PC-9 (cell line): ENCODE results near the gene WNT16. TPM values are rescaled to one million over a fixed set of nuclear protein-coding genes. Genes with fewer than 3 reads are reported as not detected.

Experiments
- BruUV-seq: library from RNA; stranded (reverse); fragments of 400-500 nt; replicated peaks from 2 replicates; lab custom pipeline; 2021; lab: Mats Ljungman, UMichigan
- CTCF ChIA-PET: fragments of 300-600 bp; sonication (Branson Sonifier 250); formaldehyde crosslinking; loops from one replicate; lab custom pipeline; 2022; ENCODE audit warnings: antibody characterized with exemption; lab: Charles Lee
- POLR2A ChIA-PET: fragments of 300-600 bp; sonication (Branson Sonifier 250); formaldehyde crosslinking; loops from one replicate; lab custom pipeline; 2022; ENCODE audit warnings: antibody characterized with exemption; ENCODE audit not compliant: unreplicated experiment; lab: Charles Lee
- DNase-seq, 2 experiments: peaks; one replicate each; pipeline versions ENCODE4 v3.0.0 to v3.0.0-alpha.2; 2015 to 2022; ENCODE audit warnings: mixed read lengths in 1 of 2
- H2AFZ ChIP-seq: fragments of 200-600 bp; sonication (generic); 2 replicates; pipeline ENCODE4 v1.8.1; 2017; ENCODE audit warnings: antibody characterized with exemption
- H3F3A ChIP-seq: fragments of 200-600 bp; sonication (generic); 2 replicates; pipeline ENCODE4 v1.8.1; 2017; ENCODE audit warnings: antibody characterized with exemption, mild to moderate bottlenecking, low read depth; ENCODE audit not compliant: insufficient read depth
- H3K27ac ChIP-seq: fragments of 200-600 bp; sonication (generic); 2 replicates; pipeline ENCODE4 v1.6.1; 2016; ENCODE audit warnings: mixed run types
- H3K27me3 ChIP-seq: fragments of 200-600 bp; sonication (generic); 2 replicates; pipeline ENCODE4 v1.6.1; 2016; ENCODE audit warnings: low read depth, mixed run types; ENCODE audit not compliant: insufficient read depth
- H3K36me3 ChIP-seq: fragments of 200-600 bp; sonication (generic); 2 replicates; pipeline ENCODE4 v1.6.1; 2016; ENCODE audit warnings: low read depth, mixed run types
- H3K4me1 ChIP-seq: fragments of 200-600 bp; sonication (generic); replicated peaks from 2 replicates; pipeline ENCODE4 v1.6.1; 2016; ENCODE audit warnings: mixed run types; ENCODE audit not compliant: insufficient read depth
- H3K4me2 ChIP-seq: fragments of 200-600 bp; sonication (generic); 2 replicates; pipeline ENCODE4 v1.6.1; 2017; ENCODE audit warnings: mixed run types
- H3K4me3 ChIP-seq: fragments of 200-600 bp; sonication (generic); 2 replicates; pipeline ENCODE4 v1.6.1; 2016; ENCODE audit warnings: mixed run types
- H3K79me2 ChIP-seq: fragments of 200-600 bp; sonication (generic); 2 replicates; pipeline ENCODE4 v1.6.1; 2017; ENCODE audit warnings: low read depth, mixed run types
- H3K9me2 ChIP-seq: fragments of 200-600 bp; sonication (generic); 2 replicates; pipeline ENCODE4 v1.8.1; 2017; ENCODE audit warnings: mild to moderate bottlenecking; ENCODE audit not compliant: insufficient read depth
- H3K9me3 ChIP-seq: fragments of 200-600 bp; sonication (generic); 2 replicates; pipeline ENCODE4 v1.8.1; 2016; ENCODE audit warnings: low read depth; ENCODE audit not compliant: insufficient read depth
- H4K20me1 ChIP-seq: fragments of 200-600 bp; sonication (generic); 2 replicates; pipeline ENCODE4 v1.8.1; 2017; ENCODE audit not compliant: insufficient read depth
- EZH2 ChIP-seq: fragments of 200-600 bp; sonication (generic); IDR thresholded peaks from 2 replicates; pipeline ENCODE4 v1.8.0; 2017; ENCODE audit warnings: antibody characterized with exemption, low read depth
- intact Hi-C: fragments of 100-400 bp; cut with micrococcal nuclease; formaldehyde crosslinking; loops from one replicate; pipeline ENCODE4 v1.10.0; 2022; ENCODE audit not compliant: unreplicated experiment
- total RNA-seq: library from RNA; stranded (reverse); gene quantifications from 2 replicates; pipeline ENCODE4 v1.2.3, GENCODE V29; 2021
- TF ChIP-seq, protein P1 (sequence below): fragments of 200-600 bp; sonication (generic); conservative IDR thresholded peaks from 2 replicates; pipeline ENCODE4 v1.6.1; 2017; ENCODE audit warnings: mixed run types, antibody characterized with exemption, mild to moderate bottlenecking, moderate library complexity

Gene WNT16
- total RNA-seq, 1 experiment from 2014 or later: not detected

DNA sequence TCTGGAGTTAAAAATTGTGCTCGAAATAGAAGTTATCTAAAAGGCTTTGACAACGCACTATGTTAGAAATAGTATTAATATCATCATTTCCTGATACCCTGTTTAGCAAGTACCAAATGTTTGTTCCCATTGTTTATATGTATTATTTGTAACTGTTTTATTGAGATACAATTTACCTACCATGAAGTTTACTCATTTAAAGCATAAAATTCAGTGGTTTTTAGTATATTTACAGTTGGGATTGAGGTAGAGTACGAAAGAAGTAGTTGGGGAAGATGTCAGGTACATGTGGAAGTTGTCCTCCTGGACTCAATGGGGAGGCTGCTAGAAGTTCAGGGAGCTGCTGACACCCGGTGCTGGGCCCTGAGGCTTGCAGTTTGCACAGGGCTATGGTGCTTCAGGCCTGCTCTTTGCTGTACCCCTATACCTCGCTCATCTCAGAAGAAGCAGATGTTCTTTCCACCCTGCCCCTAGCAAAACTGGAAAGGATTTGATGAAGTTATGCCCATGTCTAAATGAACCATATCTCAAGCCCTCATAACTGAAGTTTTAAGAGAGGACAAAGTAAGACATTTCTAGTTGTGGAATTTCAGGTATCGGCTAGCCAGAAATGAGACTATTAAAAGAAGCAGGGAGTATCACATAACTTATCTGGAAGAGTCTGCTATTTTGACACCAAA, 25.2 kb upstream of the WNT16 start:
- no peaks in the 10 kb centered on the region; the same call in 1 of the 2 replicates for H3K9me2 ChIP-seq
- H3F3A ChIP-seq: no peaks in the 10 kb centered on the region
- no peak overlapping the region for H2AFZ ChIP-seq
- no peak for DNase-seq
- no peak overlapping the region for H3K4me3 ChIP-seq
- no peaks in the 10 kb centered on the region for H3K9me3 ChIP-seq
- H3K27ac ChIP-seq: no peak overlapping the region
- no peaks in the 10 kb centered on the region for H3K4me1 ChIP-seq
- no peaks in the 10 kb centered on the region for H3K27me3 ChIP-seq
- no peaks in the 10 kb centered on the region for H4K20me1 ChIP-seq
- BruUV-seq: no TSS peak
- intact Hi-C loops: no loop called here
- CTCF ChIA-PET: no interaction called here
- H3K79me2 ChIP-seq: no peaks in the 10 kb centered on the region
- POLR2A ChIA-PET: no interaction called here
- no peaks in the 10 kb centered on the region for H3K36me3 ChIP-seq
- no peak overlapping the region for H3K4me2 ChIP-seq
- TF ChIP-seq, protein P1, sequence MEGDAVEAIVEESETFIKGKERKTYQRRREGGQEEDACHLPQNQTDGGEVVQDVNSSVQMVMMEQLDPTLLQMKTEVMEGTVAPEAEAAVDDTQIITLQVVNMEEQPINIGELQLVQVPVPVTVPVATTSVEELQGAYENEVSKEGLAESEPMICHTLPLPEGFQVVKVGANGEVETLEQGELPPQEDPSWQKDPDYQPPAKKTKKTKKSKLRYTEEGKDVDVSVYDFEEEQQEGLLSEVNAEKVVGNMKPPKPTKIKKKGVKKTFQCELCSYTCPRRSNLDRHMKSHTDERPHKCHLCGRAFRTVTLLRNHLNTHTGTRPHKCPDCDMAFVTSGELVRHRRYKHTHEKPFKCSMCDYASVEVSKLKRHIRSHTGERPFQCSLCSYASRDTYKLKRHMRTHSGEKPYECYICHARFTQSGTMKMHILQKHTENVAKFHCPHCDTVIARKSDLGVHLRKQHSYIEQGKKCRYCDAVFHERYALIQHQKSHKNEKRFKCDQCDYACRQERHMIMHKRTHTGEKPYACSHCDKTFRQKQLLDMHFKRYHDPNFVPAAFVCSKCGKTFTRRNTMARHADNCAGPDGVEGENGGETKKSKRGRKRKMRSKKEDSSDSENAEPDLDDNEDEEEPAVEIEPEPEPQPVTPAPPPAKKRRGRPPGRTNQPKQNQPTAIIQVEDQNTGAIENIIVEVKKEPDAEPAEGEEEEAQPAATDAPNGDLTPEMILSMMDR: no peak
- TF ChIP-seq EZH2: no peak

DNA sequence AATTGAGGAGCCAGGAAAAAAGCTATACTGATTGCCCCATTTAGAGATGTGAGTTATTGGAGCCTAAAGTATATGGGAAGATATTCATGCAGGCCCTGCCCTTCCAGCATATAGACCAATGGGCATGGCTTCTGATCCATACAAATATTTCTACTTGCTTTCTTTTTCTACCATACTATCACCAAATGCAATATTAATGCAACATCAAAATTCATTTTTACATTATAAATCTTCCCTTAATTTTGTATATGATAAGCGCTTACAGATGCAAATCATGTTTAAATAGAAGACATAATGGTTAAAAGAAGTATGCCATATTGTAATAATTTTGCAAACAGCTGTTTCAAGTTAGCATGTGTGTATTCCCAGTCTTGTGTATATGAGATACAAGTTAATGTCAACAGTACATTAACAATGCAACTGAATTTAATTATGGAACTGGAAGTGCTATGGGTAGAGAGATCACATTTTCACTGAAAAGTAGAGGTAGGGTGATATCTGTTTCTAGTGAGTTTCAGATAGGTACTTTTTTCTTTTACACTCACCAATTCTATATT, 24.6 kb upstream of the WNT16 start:
- no peaks in the 10 kb centered on the region for H4K20me1 ChIP-seq
- no peak overlapping the region for H3K4me2 ChIP-seq

DNA sequence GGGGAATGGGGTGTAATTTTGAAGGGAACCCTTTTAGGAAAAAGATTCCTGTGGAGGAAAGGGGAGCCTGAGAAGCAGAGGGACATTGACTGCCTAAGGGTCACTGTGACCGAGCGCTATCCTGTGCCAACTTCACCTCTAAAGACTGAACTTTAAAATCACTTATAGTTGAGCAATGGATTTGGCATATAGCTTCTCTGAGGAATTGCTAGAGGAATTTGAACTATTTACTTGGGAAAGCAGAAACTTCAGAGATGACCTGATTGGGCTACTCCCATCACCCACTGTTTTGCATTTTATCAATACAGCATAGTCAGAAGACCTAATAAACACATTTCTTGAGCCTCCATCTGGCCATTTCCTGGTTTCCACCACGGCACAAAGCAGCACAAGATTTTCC, 23.7 kb upstream of the WNT16 start:
- Histone ChIP-seq H3K27ac (no peak overlapping the region), H3K36me3 (no peaks in the 10 kb centered on the region), H3K4me2 (no peak overlapping the region), H3F3A (no peaks in the 10 kb centered on the region), H4K20me1 (no peaks in the 10 kb centered on the region), H3K9me2 (no peaks in the 10 kb centered on the region; the same call in 1 of the 2 replicates), H3K79me2 (no peaks in the 10 kb centered on the region), H3K4me1 (no peaks in the 10 kb centered on the region), H3K27me3 (no peaks in the 10 kb centered on the region), H3K4me3 (no peak overlapping the region), H3K9me3 (no peaks in the 10 kb centered on the region), H2AFZ (no peak overlapping the region)
- ChIA-PET CTCF (no interaction called here), POLR2A (no interaction called here)
- DNase-seq: no peak
- TF ChIP-seq EZH2: no peak
- TF ChIP-seq, protein P1: no peak
- no TSS peak for BruUV-seq
- intact Hi-C loops: no loop called here

More for the DNA sequence above, 24.6 kb upstream of the WNT16 start:
- Histone ChIP-seq H3F3A (no peaks in the 10 kb centered on the region), H3K27ac (no peak overlapping the region), H3K9me2 (no peaks in the 10 kb centered on the region; the same call in 1 of the 2 replicates), H3K4me3 (no peak overlapping the region), H3K9me3 (no peaks in the 10 kb centered on the region), H3K79me2 (no peaks in the 10 kb centered on the region), H2AFZ (no peak overlapping the region), H3K36me3 (no peaks in the 10 kb centered on the region), H3K4me1 (no peaks in the 10 kb centered on the region), H3K27me3 (no peaks in the 10 kb centered on the region)
- TF ChIP-seq EZH2: no peak
- TF ChIP-seq, protein P1: no peak
- CTCF ChIA-PET: no interaction called here
- no peak for DNase-seq
- intact Hi-C loops: no loop called here
- POLR2A ChIA-PET: no interaction called here
- no TSS peak for BruUV-seq
